H9 (cell line): ENCODE results near the gene RASGRF2. TPM values are rescaled to one million over a fixed set of nuclear protein-coding genes. Genes with fewer than 3 reads are reported as not detected.

Experiments used
- DNase-seq: peaks from one replicate; pipeline ENCODE4 v3.0.0-alpha.2; 2017
- H2AFZ ChIP-seq: one replicate; pipeline ENCODE4 v1.6.1; 2013; ENCODE audit warnings: mild to moderate bottlenecking, low read length, control low read depth, moderate library complexity
- H2AK5ac ChIP-seq: 2 replicates; pipeline ENCODE4 v1.6.1; 2013; ENCODE audit warnings: low read length, control low read depth, mixed read lengths; ENCODE audit not compliant: insufficient read length
- H2BK120ac ChIP-seq: one replicate; pipeline ENCODE4 v1.6.1; 2013; ENCODE audit warnings: low read depth, mild to moderate bottlenecking, low read length, control low read depth, inconsistent platforms; ENCODE audit not compliant: poor library complexity, severe bottlenecking
- H2BK12ac ChIP-seq: 2 replicates; pipeline ENCODE4 v1.6.1; 2013; ENCODE audit warnings: low read length, control low read depth, mixed read lengths, low read depth; ENCODE audit not compliant: insufficient read length
- H2BK15ac ChIP-seq: 2 replicates; pipeline ENCODE4 v1.6.1; 2013; ENCODE audit warnings: low read depth, low read length, control low read depth
- H2BK20ac ChIP-seq: one replicate; pipeline ENCODE4 v1.6.1; 2013; ENCODE audit warnings: low read depth, mild to moderate bottlenecking, low read length, control low read depth, inconsistent platforms; ENCODE audit not compliant: poor library complexity, severe bottlenecking
- H2BK5ac ChIP-seq: 2 replicates; pipeline ENCODE4 v1.6.1; 2013; ENCODE audit warnings: low read length, control low read depth, mixed read lengths; ENCODE audit not compliant: insufficient read length
- H3K14ac ChIP-seq: 2 replicates; pipeline ENCODE4 v1.6.1; 2013; ENCODE audit warnings: low read length, control low read depth; ENCODE audit not compliant: insufficient read depth
- H3K18ac ChIP-seq: 2 replicates; pipeline ENCODE4 v1.6.1; 2013; ENCODE audit warnings: low read depth, mild to moderate bottlenecking, mixed read lengths, low read length, control low read depth; ENCODE audit not compliant: insufficient read length
- H3K23ac ChIP-seq: 2 replicates; pipeline ENCODE4 v1.6.1; 2013; ENCODE audit warnings: low read length, control low read depth, mixed read lengths, low read depth; ENCODE audit not compliant: insufficient read length
- H3K23me2 ChIP-seq: 2 replicates; pipeline ENCODE4 v1.6.1; 2013; ENCODE audit warnings: low read depth, mild to moderate bottlenecking, mixed read lengths, low read length, control low read depth; ENCODE audit not compliant: insufficient read length, poor library complexity, severe bottlenecking
- H3K27ac ChIP-seq: 2 replicates; pipeline ENCODE4 v1.5.1; 2013; ENCODE audit warnings: low read length, control low read depth, mixed read lengths, low read depth; ENCODE audit not compliant: insufficient read length
- H3K27me3 ChIP-seq: 2 replicates; pipeline ENCODE4 v1.6.1; 2013; ENCODE audit warnings: low read length, control low read depth, inconsistent platforms; ENCODE audit not compliant: insufficient read depth
- H3K4ac ChIP-seq: 2 replicates; pipeline ENCODE4 v1.6.1; 2013; ENCODE audit warnings: low read depth, mild to moderate bottlenecking, control low read depth, inconsistent platforms, low read length, moderate library complexity
- H3K4me1 ChIP-seq: 2 replicates; pipeline ENCODE4 v1.6.1; 2013; ENCODE audit warnings: low read length, control low read depth, inconsistent platforms; ENCODE audit not compliant: insufficient read depth
- H3K4me2 ChIP-seq: 2 replicates; pipeline ENCODE4 v1.6.1; 2013; ENCODE audit warnings: low read length, control low read depth, mixed read lengths; ENCODE audit not compliant: insufficient read length, insufficient read depth
- H3K56ac ChIP-seq: 2 replicates; pipeline ENCODE4 v1.6.1; 2013; ENCODE audit warnings: low read depth, mild to moderate bottlenecking, mixed read lengths, low read length, control low read depth; ENCODE audit not compliant: insufficient read length
- H3K79me1 ChIP-seq: 2 replicates; pipeline ENCODE4 v1.6.1; 2013; ENCODE audit warnings: low read depth, mild to moderate bottlenecking, moderate library complexity, low read length, control low read depth, inconsistent platforms; ENCODE audit not compliant: insufficient read depth, poor library complexity, severe bottlenecking
- H3K79me2 ChIP-seq: 2 replicates; pipeline ENCODE4 v1.6.1; 2013; ENCODE audit warnings: low read length, control low read depth, inconsistent platforms; ENCODE audit not compliant: insufficient read depth
- H3K9ac ChIP-seq: 2 replicates; pipeline ENCODE4 v1.6.1; 2013; ENCODE audit warnings: low read length, control low read depth, mixed read lengths; ENCODE audit not compliant: insufficient read length; ENCODE audit errors: extremely low read depth
- H3K9me3 ChIP-seq: one replicate; pipeline ENCODE4 v1.6.1; 2013; ENCODE audit warnings: low read depth, low read length, inconsistent platforms; ENCODE audit not compliant: control insufficient read depth
- H3T11ph ChIP-seq: one replicate; pipeline ENCODE4 v1.6.1; 2013; ENCODE audit warnings: mild to moderate bottlenecking, low read length, control low read depth, inconsistent platforms
- H4K20me1 ChIP-seq: one replicate; pipeline ENCODE4 v1.6.1; 2013; ENCODE audit not compliant: control insufficient read depth, insufficient read length, insufficient read depth
- H4K5ac ChIP-seq: 2 replicates; pipeline ENCODE4 v1.6.1; 2013; ENCODE audit warnings: low read depth, mild to moderate bottlenecking, mixed read lengths, low read length, control low read depth; ENCODE audit not compliant: insufficient read length
- H4K8ac ChIP-seq: replicated peaks from 2 replicates; pipeline ENCODE4 v1.6.1; 2013; ENCODE audit warnings: low read length, control low read depth, mixed read lengths, low read depth; ENCODE audit not compliant: insufficient read length
- H4K91ac ChIP-seq: 2 replicates; pipeline ENCODE4 v1.6.1; 2013; ENCODE audit warnings: low read depth, mild to moderate bottlenecking, moderate library complexity, mixed read lengths, low read length, control low read depth; ENCODE audit not compliant: insufficient read length
- H3K27ac Mint-ChIP-seq, 3 experiments: 2 replicates in 2 of 3; 3 replicates in 1 of 3; pipeline ENCODE4 v1.8.0; 2020 to 2021; ENCODE audit warnings: mixed read lengths in 3 of 3, mild to moderate bottlenecking in 1 of 3, moderate library complexity in 1 of 3
- H3K27me3 Mint-ChIP-seq: 2 replicates; pipeline ENCODE4 v1.8.0; 2021; ENCODE audit warnings: low read depth, mild to moderate bottlenecking, moderate library complexity, mixed read lengths
- H3K36me3 Mint-ChIP-seq, 3 experiments: 2 replicates in 2 of 3; 3 replicates in 1 of 3; pipeline ENCODE4 v1.8.0; 2020 to 2021; ENCODE audit warnings: low read depth in 3 of 3, mixed read lengths in 3 of 3; ENCODE audit not compliant: insufficient read depth in 1 of 3
- H3K4me1 Mint-ChIP-seq, 2 experiments: 2 replicates each; pipeline ENCODE4 v1.8.0; 2020; ENCODE audit warnings: mixed read lengths in 2 of 2
- H3K4me3 Mint-ChIP-seq, 2 experiments: 2 replicates in 1 of 2; 3 replicates in 1 of 2; pipeline ENCODE4 v1.8.0; 2020 to 2021; ENCODE audit warnings: mild to moderate bottlenecking in 2 of 2, mixed read lengths in 2 of 2, moderate library complexity in 1 of 2
- H3K9me3 Mint-ChIP-seq, 2 experiments: 2 replicates in 1 of 2; 3 replicates in 1 of 2; pipeline ENCODE4 v1.8.0; 2020; ENCODE audit warnings: mild to moderate bottlenecking in 2 of 2, mixed read lengths in 2 of 2, moderate library complexity in 1 of 2
- CTCF ChIP-seq: fragments of 200-600 bp; sonication (generic); conservative IDR thresholded peaks from 3 replicates; pipeline ENCODE4 v1.8.0; 2021; ENCODE audit warnings: antibody characterized with exemption, mild to moderate bottlenecking
- WGBS: extraction: QIAGEN DNeasy Blood & Tissue Kit; methylation state at CpG from one replicate; pipeline ENCODE4 v1.1.7; 2013; ENCODE audit warnings: missing lambda C conversion rate, low lambda C conversion rate, mixed read lengths; ENCODE audit not compliant: insufficient read length; ENCODE audit errors: extremely low coverage; 5-methylcytosine and 5-hydroxymethylcytosine counted together
- total RNA-seq: library from RNA; stranded (reverse); gene quantifications from 2 replicates; pipeline ENCODE4 v1.2.1, GENCODE V29; 2021

RASGRF2 gene
- total RNA-seq, 1 experiment from 2014 or later = 13.5 TPM

GRCh38 chr5:81006947-81007636 lies 46.9 kb downstream of the RASGRF2 start:
- no peaks in the 10 kb centered on the region for H3K23me2 ChIP-seq
- H3K79me1 ChIP-seq = no peaks in the 10 kb centered on the region
- H2BK15ac ChIP-seq = no peak overlapping the region
- no peak overlapping the region for H4K91ac ChIP-seq
- H4K5ac ChIP-seq = no peak overlapping the region
- no peak overlapping the region for H3K27ac Mint-ChIP-seq
- no peak overlapping the region for H4K8ac ChIP-seq
- no peaks in the 10 kb centered on the region for H3K27me3 ChIP-seq
- peaks cover 5% of the 10 kb centered on the region; the same call in 1 of the 2 replicates for H3K79me2 ChIP-seq
- H3K27ac ChIP-seq = no peak overlapping the region
- no peak overlapping the region for H2AK5ac ChIP-seq
- H3K9ac ChIP-seq = no peak overlapping the region
- no peak overlapping the region for H2BK20ac ChIP-seq
- no peak overlapping the region for H3K18ac ChIP-seq
- H3T11ph ChIP-seq = no peak overlapping the region
- no peak overlapping the region for H2BK12ac ChIP-seq
- no peak overlapping the region for H3K4ac ChIP-seq
- peaks cover 4% of the 10 kb centered on the region; the same call in 1 of the 2 replicates for H3K4me1 ChIP-seq
- no peaks in the 10 kb centered on the region for H3K27me3 Mint-ChIP-seq
- no peaks in the 10 kb centered on the region for H3K9me3 ChIP-seq
- TF ChIP-seq CTCF = no peak
- H2AFZ ChIP-seq = no peak overlapping the region
- WGBS = no CpG with 5 or more reads among the region's 8 CpGs
- no peaks in the 10 kb centered on the region for H3K9me3 Mint-ChIP-seq
- no peak overlapping the region for H3K4me2 ChIP-seq
- H3K56ac ChIP-seq = no peak overlapping the region
- no peak overlapping the region for H3K14ac ChIP-seq
- no peak overlapping the region for H3K4me3 Mint-ChIP-seq
- DNase-seq = no peak
- no peak overlapping the region for H3K23ac ChIP-seq
- no peak overlapping the region for H2BK120ac ChIP-seq
- H4K20me1 ChIP-seq = no peaks in the 10 kb centered on the region
- H3K4me1 Mint-ChIP-seq = peaks cover 9 to 10% of the 10 kb centered on the region in 2 experiments
- H2BK5ac ChIP-seq = no peak overlapping the region
- H3K36me3 Mint-ChIP-seq = no peaks in the 10 kb centered on the region; a peak in 2 of 7 replicates
